Kidney glomerular epithelial cell (primary cell): ENCODE results near the gene CLSTN1.
"Not testable (repeated sequence)": the region's sequence is repeated elsewhere in the genome, so short reads cannot be mapped to it uniquely, and the experiment has no call there.

Experiments used
- DNase-seq: peaks from one replicate; lab custom pipeline; 2025; lab: John Stamatoyannopoulos, UW

CLSTN1 gene

GRCh38 chr1:9762446-9762845 is 61.3 kb downstream of the CLSTN1 start:
- not testable (repeated sequence) for DNase-seq

DNA sequence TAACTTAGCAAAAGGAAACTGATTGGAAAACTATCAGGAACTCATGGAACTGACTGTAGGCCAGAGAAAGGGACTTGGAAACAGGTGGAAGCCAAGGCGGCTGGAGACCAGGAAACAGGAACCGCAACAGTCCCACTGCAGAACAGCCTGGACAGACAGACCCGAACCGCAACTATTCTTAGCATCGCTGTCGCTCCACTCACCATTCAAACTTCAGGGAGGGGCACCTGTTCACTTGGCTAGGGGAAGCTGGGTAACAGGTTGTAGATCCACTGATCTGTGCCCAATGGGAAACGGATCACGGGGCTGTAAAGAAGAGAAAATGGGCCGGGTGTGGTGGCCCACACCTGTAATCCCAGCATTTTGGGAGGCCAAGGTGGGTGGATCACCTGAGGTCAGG is 61.9 kb downstream of the CLSTN1 start:
- DNase-seq: no peak

DNA sequence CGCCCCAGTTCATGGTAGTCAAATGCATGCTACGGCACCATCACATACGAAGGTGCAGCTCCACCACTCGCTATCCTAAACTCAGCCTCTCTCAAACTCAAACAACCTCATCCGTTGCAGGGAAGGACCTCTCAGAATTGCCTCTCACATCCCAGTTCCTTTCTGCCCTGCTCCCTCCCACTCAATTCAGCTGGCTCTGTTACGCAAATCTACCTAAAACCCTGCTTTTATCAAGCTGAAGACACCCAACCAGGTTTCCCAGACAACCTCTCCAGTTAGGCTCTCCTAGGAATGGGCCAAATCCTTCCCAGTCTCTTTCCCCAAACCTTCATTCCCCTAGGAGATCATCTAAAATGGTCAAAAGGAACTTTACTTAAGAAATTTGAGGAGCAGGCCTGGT is 62.9 kb downstream of the CLSTN1 start:
- DNase-seq: no peak

DNA sequence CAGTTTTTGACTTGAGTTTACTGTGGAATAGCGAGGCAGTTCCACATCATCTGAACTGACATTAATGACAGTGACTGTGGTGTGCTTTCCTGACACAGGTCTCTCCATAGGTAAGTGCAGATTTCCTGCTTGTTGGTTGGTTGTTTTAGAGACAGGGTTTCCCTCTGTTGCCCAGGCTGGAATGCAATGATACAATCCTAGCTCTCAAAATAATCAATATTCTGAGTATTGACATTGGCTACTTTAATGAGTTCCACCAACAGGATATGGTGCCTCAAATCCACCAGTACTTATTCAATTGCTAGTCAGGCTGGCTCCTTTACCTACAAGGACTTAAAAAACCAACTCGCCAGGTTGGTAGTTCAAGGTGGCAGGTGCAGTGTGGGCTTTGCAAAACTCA is 63.8 kb downstream of the CLSTN1 start:
- no peak for DNase-seq

- no peak for DNase-seq
Measured at GRCh38 chr1:9758559-9759121, 65.1 kb downstream of the CLSTN1 start.

DNA sequence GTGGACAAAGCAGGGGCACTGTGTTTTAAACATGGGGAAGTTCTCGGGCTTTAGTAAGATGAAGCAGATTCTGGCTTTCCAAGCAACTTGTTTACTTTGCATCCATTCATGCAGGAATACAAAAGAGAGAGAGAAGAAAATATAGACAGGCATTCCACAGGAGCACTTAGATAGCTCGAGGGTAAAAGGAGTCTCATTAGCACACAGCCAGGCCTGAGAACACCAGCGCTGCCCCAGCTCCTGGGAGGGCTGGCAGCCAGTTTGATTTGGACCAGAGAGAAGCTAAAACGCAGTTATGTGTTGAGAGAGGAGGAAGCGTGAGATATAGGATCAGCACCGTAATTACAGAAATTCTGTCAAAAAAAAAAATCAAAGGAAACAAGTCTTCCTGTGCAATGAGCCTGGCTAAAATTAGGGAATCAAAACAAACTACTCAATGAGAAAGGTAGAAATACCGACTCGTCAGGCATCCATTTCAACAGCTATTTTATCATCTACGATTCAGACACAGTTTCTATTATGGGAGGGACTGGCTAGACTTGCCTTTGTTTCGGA is 68.2 kb downstream of the CLSTN1 start:
- DNase-seq: no peak

DNA sequence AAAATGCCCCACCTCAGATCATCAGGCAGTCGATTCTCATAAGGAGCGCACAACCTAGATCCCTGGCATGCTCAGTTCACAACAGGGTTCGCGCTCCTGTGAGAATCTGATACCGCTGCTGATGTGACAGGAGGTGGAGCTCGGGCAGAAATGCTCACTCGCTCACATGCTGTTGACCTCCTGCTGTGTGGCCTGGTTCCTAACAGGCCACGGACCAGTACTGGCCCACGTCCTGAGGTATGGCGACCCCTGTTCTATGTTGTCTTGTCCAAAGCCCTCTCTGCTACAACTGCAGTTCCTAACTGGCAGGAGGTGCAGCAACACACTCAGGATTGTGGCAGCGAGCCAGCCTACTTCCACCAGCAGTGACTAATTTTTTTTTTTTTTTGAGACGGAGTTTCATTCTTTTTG is 70.6 kb downstream of the CLSTN1 start:
- no peak for DNase-seq

GRCh38 chr1:9751971-9752370 is 71.8 kb downstream of the CLSTN1 start:
- no peak for DNase-seq

- no peak for DNase-seq
Measured at GRCh38 chr1:9749361-9749760, 74.4 kb downstream of the CLSTN1 start.

DNA sequence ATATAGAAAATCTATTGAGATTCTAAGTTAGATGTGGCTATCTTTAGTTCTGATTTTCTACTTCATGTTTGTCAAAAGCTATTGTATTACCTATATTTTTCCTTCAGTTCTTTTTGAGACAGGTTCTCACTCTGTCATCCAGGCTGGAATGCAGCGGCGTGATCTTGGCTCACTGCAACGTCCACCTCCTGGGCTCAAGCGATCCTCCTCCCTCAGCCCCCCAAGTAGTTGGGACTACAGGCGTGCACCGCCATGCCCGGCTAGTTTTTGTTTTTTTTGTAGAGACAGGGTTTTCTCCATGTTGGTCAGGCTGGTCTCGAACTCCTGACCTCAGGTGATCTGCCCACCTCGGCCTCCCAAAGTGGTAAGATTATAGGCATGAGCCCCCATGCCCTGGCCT is 75.4 kb downstream of the CLSTN1 start:
- DNase-seq: not testable (repeated sequence)

- DNase-seq: no peak
Measured at GRCh38 chr1:9746651-9747050, 77.1 kb downstream of the CLSTN1 start.

GRCh38 chr1:9746211-9746610 is 77.6 kb downstream of the CLSTN1 start:
- DNase-seq: no peak

GRCh38 chr1:9744106-9744799 is 79.5 kb downstream of the CLSTN1 start:
- DNase-seq: no peak

DNA sequence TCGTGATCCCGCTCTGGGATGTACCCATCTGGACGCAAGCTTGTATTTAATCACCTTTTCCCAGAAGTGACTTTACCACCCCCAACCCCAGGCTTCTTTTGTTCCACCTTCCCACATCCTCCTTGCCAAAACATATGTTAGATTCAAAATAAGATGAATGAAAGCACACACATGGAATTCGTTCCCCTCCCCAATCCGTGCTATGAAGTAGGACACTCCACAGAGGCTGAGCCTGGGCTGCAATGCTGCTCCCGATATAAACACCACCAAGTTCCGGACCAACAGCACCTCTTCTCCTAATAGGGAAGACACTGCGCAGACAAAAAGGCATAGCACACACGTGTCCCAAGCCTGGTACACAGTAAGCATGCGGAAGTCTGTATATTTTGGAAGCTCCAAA is 86.1 kb downstream of the CLSTN1 start:
- no peak for DNase-seq

DNA sequence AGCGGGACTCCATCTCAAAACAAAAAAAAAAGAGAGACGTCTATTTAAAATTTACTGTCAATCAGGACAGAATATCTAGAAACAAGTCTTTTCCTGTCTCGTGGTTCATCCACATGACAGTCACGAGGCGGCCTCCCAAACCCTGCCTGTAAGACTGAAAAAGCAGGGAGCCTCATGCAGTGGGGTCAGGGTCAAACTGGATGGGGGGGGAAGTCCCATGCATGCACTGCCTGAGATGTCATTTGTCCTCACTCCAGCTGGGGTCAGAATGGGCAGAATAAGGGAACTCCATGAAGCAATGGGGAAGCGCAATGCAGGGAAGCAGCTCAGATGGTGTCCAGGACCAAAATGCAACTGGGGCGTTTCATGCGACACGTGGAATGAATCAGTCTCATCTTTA is 86.7 kb downstream of the CLSTN1 start:
- DNase-seq: no peak

DNA sequence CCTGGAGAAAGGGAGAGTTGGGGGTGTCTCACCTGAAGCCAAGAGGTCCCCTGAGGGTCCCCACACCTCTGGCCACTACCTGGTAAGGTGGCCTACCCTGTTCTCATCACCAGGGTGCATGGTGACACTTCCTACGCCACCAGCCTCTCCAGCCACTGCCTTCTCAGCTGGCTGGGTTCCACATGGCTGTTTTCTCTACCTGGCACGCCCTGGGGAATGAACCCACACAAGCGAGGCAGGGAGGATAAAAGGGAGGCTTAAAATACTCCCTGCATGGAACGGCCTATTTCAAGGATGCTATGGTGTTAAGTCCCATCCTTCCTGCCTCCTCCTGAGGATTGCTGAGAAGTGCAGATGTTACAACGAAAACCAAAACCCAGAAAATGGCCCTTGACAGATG is 87.5 kb downstream of the CLSTN1 start:
- no peak for DNase-seq

GRCh38 chr1:9735800-9736199 is 88.0 kb downstream of the CLSTN1 start:
- no peak for DNase-seq

DNA sequence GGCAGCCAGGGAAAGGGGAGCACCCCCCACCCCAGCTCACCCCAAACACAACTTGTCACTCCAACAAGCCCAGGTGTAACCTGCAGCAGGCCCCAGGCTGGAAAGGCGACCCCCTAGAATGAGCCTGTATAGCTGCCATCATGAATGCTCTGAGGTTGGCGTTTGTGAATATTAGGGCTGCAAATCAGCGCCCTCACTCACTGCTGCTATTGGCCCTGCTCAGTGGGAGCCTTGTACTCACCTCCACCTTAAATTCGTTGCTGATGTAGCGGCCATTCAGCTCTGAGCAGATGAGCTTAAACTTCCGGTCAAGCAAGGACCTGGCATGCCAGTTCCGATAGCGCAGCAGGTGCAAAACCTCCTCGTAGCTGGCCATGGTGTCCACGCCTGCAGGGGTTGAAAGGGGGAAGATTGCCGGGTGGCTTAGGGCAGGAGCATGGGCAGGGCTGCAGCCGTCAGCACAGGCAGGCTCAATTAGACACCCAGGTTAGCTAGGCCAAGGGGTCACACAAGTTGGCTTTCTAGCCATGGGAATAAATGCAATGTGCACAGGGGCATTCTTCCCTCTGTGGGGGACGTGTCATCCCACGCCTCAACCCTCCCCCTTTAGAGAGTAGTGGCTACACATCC is 90.5 kb downstream of the CLSTN1 start:
- no peak for DNase-seq

GRCh38 chr1:9732123-9732971 is 91.4 kb downstream of the CLSTN1 start:
- DNase-seq: no peak

DNA sequence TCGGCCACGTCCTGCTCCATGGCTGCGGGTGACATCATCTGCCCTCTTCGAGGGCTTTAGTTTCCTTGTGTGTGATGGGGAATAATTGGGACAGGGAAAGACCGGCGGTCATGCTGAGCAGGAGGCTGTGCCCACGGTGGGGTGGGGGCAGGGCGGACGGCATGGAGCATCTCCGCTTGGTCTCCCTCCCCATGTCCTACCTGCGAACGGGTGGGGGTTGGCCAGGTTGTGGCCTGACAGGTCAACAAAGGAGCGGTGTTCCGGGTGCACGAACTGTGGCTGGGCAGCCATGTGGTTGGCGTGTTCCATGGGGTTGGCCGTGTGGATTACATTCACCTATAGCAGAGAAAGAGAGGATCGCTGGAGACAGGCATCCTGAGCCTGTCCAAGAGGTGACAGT is 92.2 kb downstream of the CLSTN1 start:
- no peak for DNase-seq

- DNase-seq: no peak
Measured at GRCh38 chr1:9731051-9731537, 92.7 kb downstream of the CLSTN1 start.
